PFSK-1 (cell line): ENCODE results near the gene BRI3BP.

Source experiments
- FOXP2 ChIP-seq: optimal IDR thresholded peaks from 2 replicates; pipeline ENCODE3; 2011; ENCODE audit warnings: borderline replicate concordance, control low read depth, inconsistent platforms; ENCODE audit not compliant: insufficient read depth; ENCODE audit errors: extremely low read length, extremely low read depth
- POLR2AphosphoS5 ChIP-seq: IDR thresholded peaks from 2 replicates; pipeline ENCODE4 v1.6.1; 2012; ENCODE audit warnings: low read depth, mild to moderate bottlenecking, control low read depth, low read length, moderate library complexity
- REST ChIP-seq, 2 experiments: IDR thresholded peaks; 2 replicates each; pipeline versions ENCODE4 v1.6.1 to v1.8.0; 2011 to 2012; ENCODE audit warnings: low read depth in 2 of 2, low read length in 2 of 2, control low read depth in 1 of 2, inconsistent platforms in 1 of 2, mild to moderate bottlenecking in 1 of 2, moderate library complexity in 1 of 2; ENCODE audit not compliant: insufficient read depth in 1 of 2
- SIN3A ChIP-seq: IDR thresholded peaks from 2 replicates; pipeline ENCODE4 v1.6.1; 2012; ENCODE audit warnings: mild to moderate bottlenecking, low read length, moderate library complexity, borderline replicate concordance; ENCODE audit not compliant: insufficient read depth
- TAF1 ChIP-seq: IDR thresholded peaks from 2 replicates; pipeline ENCODE4 v1.6.1; 2012; ENCODE audit warnings: low read length, control low read depth, borderline replicate concordance; ENCODE audit not compliant: insufficient read depth

- no peak for TF ChIP-seq POLR2AphosphoS5
- no peak for TF ChIP-seq REST (IDR thresholded peaks at IDR 0.05; ENCODE audit: insufficient read depth in 1 of 2, low read depth in 2 of 2, low read length in 2 of 2)
- TF ChIP-seq TAF1 = no peak
- no peak for TF ChIP-seq SIN3A
- TF ChIP-seq FOXP2 = no peak
These were observed 32.4 kb upstream of the BRI3BP start for GRCh38 chr12:124961055-124961454.
